Keratinocyte (primary cell): ENCODE measurements around the gene ROR2. TPM values are rescaled to one million over a fixed set of nuclear protein-coding genes. Genes with fewer than 3 reads are reported as not detected.
"Not testable (repeated sequence)": the region's sequence is repeated elsewhere in the genome, so short reads cannot be mapped to it uniquely, and the experiment has no call there.

ENCODE experiments used
- DNase-seq: peaks from one replicate; pipeline ENCODE4 v3.0.0-alpha.2; 2011; ENCODE audit warnings: low read depth, missing footprints, low spot score
- FAIRE-seq: peaks from 2 replicates; lab custom pipeline; 2011; peaks lifted over from hg19 to GRCh38; lab: Jason Lieb, UNC
- H2AFZ ChIP-seq: 2 replicates; pipeline ENCODE4 v1.6.0; 2012; ENCODE audit warnings: low read length, control low read depth, inconsistent platforms; ENCODE audit not compliant: control insufficient read depth
- H3K27ac ChIP-seq: 2 replicates; pipeline ENCODE4 v1.5.1; 2011; ENCODE audit warnings: low read length; ENCODE audit not compliant: control insufficient read depth, insufficient read depth
- H3K27me3 ChIP-seq: 3 replicates; pipeline ENCODE4 v1.6.0; 2011; ENCODE audit warnings: low read length; ENCODE audit not compliant: control insufficient read depth, insufficient read depth; ENCODE audit errors: extremely low read depth
- H3K36me3 ChIP-seq, 2 experiments: 2 replicates in 1 of 2; 3 replicates in 1 of 2; pipeline ENCODE4 v1.5.1; 2011; ENCODE audit warnings: low read length in 2 of 2, mild to moderate bottlenecking in 1 of 2; ENCODE audit not compliant: control insufficient read depth in 2 of 2, insufficient read depth in 2 of 2; ENCODE audit errors: extremely low read depth in 1 of 2
- H3K4me1 ChIP-seq: 3 replicates; pipeline ENCODE4 v1.5.1; 2011; ENCODE audit warnings: low read length; ENCODE audit not compliant: control insufficient read depth, insufficient read depth; ENCODE audit errors: extremely low read depth
- H3K4me2 ChIP-seq: 3 replicates; pipeline ENCODE4 v1.6.0; 2011; ENCODE audit warnings: low read depth, low read length; ENCODE audit not compliant: control insufficient read depth, insufficient read depth; ENCODE audit errors: extremely low read depth
- H3K4me3 ChIP-seq, 3 experiments: fragments of 200-600 bp in 1 of 3; sonication (generic) in 1 of 3; 2 replicates in 2 of 3; 3 replicates in 1 of 3; pipeline ENCODE4 v1.5.1; 2011 to 2016; ENCODE audit warnings: low read length in 3 of 3, mild to moderate bottlenecking in 3 of 3, control low read depth in 2 of 3, inconsistent platforms in 1 of 3, low read depth in 1 of 3, mixed read lengths in 1 of 3, mixed run types in 1 of 3, moderate library complexity in 1 of 3; ENCODE audit not compliant: control insufficient read depth in 2 of 3, insufficient read depth in 2 of 3; ENCODE audit errors: extremely low read depth in 1 of 3
- H3K79me2 ChIP-seq: 2 replicates; pipeline ENCODE4 v1.6.0; 2012; ENCODE audit warnings: low read length; ENCODE audit not compliant: control insufficient read depth, insufficient read depth
- H3K9ac ChIP-seq: 3 replicates; pipeline ENCODE4 v1.6.0; 2011; ENCODE audit warnings: low read length; ENCODE audit not compliant: control insufficient read depth, insufficient read depth; ENCODE audit errors: extremely low read depth
- H3K9me1 ChIP-seq: 3 replicates; pipeline ENCODE4 v1.6.0; 2011; ENCODE audit warnings: low read length; ENCODE audit not compliant: control insufficient read depth, insufficient read depth; ENCODE audit errors: extremely low read depth
- H3K9me3 ChIP-seq: 2 replicates; pipeline ENCODE4 v1.5.1; 2012; ENCODE audit warnings: low read depth, low read length; ENCODE audit not compliant: control insufficient read depth
- H4K20me1 ChIP-seq: 3 replicates; pipeline ENCODE4 v1.6.0; 2011; ENCODE audit warnings: low read length; ENCODE audit not compliant: control insufficient read depth, insufficient read depth; ENCODE audit errors: extremely low read depth
- EZH2 ChIP-seq: IDR thresholded peaks from one replicate; pipeline ENCODE4 v1.6.1; 2012; ENCODE audit warnings: inconsistent platforms, mild to moderate bottlenecking, low read length, moderate library complexity
- dilution Hi-C: fragments of 300-500 bp; cut with MboI; formaldehyde crosslinking; loops from one replicate; pipeline ENCODE4 v1.7.0; 2020; ENCODE audit warnings: low sequenced_read_pairs; ENCODE audit not compliant: extremely low pct_ligation_motif_present
- polyA plus RNA-seq, 5 experiments: library from polyadenylated mRNA; depleted of rRNA in 3 of 5; stranded (reverse) in 3 of 5; stranded (forward) in 1 of 5; unstranded in 1 of 5; fragments of >200 nt; gene quantifications; 1 replicate in 1 of 5; 2 replicates in 3 of 5; 3 replicates in 1 of 5; pipeline versions ENCODE4 v1.2.1 to v1.2.3, GENCODE V29; 2011 to 2012; ENCODE audit warnings: missing spikeins in 2 of 5, low read depth in 1 of 5, low replicate concordance in 1 of 5
- TF ChIP-seq, protein P1 (sequence below), 3 experiments: IDR thresholded peaks in 1 of 3; conservative IDR thresholded peaks in 1 of 3; optimal IDR thresholded peaks in 1 of 3; 2 replicates in 2 of 3; 3 replicates in 1 of 3; pipeline versions ENCODE3 to v1.5.1; 2011; ENCODE audit warnings: low read length in 3 of 3, mild to moderate bottlenecking in 3 of 3, moderate library complexity in 2 of 3, control low read depth in 1 of 3, inconsistent platforms in 1 of 3; ENCODE audit not compliant: insufficient read depth in 2 of 3; ENCODE audit errors: extremely low read depth in 1 of 3

ROR2 gene
- polyA plus RNA-seq, 1 donor (not counting 4 experiments of a cell fraction or from before 2014, with no cell fraction given), result 0.22 TPM

DNA sequence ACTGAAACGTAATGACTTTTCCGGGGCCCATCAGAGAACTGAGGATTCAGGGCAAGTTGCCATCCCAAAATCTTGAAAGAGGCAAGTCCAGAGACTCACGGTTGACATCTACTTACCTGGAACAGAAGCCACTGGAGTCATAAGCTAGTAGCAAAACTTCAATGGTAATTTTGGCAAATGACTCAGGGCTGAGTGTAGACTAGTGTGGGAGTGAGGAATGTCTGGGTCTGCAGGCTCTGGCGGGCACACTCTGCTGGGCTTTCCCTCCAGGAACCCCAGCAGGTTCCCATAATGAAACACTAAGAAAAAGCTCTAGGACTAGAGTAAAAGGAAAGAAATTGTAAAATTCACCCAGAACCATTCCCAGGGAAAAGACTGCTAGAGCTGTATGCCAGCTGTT, 403.5 kb downstream of the ROR2 start:
- no peak overlapping the region for H3K27ac ChIP-seq
- DNase-seq (no peak), FAIRE-seq (peak; percentile 92)
- H3K27me3 ChIP-seq, result no peaks in the 10 kb centered on the region
- no peak overlapping the region for H3K9ac ChIP-seq
- H3K4me3 ChIP-seq, result no peak overlapping the region
- H4K20me1 ChIP-seq, result no peaks in the 10 kb centered on the region
- no peaks in the 10 kb centered on the region for H3K9me3 ChIP-seq
- peaks cover 10% of the 10 kb centered on the region for H3K4me1 ChIP-seq
- H2AFZ ChIP-seq, result no peak overlapping the region
- dilution Hi-C loops, result no loop called here
- no peaks in the 10 kb centered on the region for H3K9me1 ChIP-seq
- no peaks in the 10 kb centered on the region for H3K36me3 ChIP-seq
- H3K79me2 ChIP-seq, result no peaks in the 10 kb centered on the region
- H3K4me2 ChIP-seq, result peak overlapping the region; percentile 54
- no peak for TF ChIP-seq EZH2
- TF ChIP-seq, protein P1, sequence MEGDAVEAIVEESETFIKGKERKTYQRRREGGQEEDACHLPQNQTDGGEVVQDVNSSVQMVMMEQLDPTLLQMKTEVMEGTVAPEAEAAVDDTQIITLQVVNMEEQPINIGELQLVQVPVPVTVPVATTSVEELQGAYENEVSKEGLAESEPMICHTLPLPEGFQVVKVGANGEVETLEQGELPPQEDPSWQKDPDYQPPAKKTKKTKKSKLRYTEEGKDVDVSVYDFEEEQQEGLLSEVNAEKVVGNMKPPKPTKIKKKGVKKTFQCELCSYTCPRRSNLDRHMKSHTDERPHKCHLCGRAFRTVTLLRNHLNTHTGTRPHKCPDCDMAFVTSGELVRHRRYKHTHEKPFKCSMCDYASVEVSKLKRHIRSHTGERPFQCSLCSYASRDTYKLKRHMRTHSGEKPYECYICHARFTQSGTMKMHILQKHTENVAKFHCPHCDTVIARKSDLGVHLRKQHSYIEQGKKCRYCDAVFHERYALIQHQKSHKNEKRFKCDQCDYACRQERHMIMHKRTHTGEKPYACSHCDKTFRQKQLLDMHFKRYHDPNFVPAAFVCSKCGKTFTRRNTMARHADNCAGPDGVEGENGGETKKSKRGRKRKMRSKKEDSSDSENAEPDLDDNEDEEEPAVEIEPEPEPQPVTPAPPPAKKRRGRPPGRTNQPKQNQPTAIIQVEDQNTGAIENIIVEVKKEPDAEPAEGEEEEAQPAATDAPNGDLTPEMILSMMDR (optimal IDR thresholded peaks at IDR 0.05 in 1 of 3, IDR thresholded peaks at IDR 0.05 in 1 of 3, conservative IDR thresholded peaks at IDR 0.05 in 1 of 3; ENCODE audit: extremely low read depth in 1 of 3, insufficient read depth in 2 of 3, low read length in 3 of 3), result no peak

DNA sequence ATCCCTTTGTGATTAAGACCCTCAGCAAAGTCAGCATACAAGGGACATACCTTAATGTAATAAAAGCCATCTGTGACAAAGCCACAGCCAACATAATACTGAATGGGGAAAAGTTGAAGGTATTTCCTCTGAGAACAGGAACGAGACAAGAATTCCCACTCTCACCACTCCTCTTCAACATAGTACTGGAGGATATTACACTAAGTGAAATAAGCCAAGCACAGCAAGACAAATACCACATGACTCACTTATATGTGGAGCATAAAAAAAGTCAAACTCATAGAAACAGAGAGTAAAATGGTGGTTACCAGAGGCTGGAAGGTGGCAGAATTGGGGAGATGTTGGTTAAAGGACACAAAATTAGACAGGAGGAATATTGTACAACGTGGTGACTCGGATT, 408.3 kb downstream of the ROR2 start:
- DNase-seq (no peak), FAIRE-seq (no peak)
- no peaks in the 10 kb centered on the region for H3K36me3 ChIP-seq
- no peak overlapping the region for H3K4me2 ChIP-seq
- H3K4me3 ChIP-seq, result no peak overlapping the region
- no peaks in the 10 kb centered on the region for H3K9me1 ChIP-seq
- dilution Hi-C loops, result no loop called here
- no peaks in the 10 kb centered on the region for H4K20me1 ChIP-seq
- H3K4me1 ChIP-seq, result peaks cover 7% of the 10 kb centered on the region
- no peaks in the 10 kb centered on the region for H3K27me3 ChIP-seq
- no peaks in the 10 kb centered on the region for H3K79me2 ChIP-seq
- H3K9ac ChIP-seq, result no peak overlapping the region
- TF ChIP-seq, protein P1 (optimal IDR thresholded peaks at IDR 0.05 in 1 of 3, IDR thresholded peaks at IDR 0.05 in 1 of 3, conservative IDR thresholded peaks at IDR 0.05 in 1 of 3; ENCODE audit: extremely low read depth in 1 of 3, insufficient read depth in 2 of 3, low read length in 3 of 3), result no peak
- no peak for TF ChIP-seq EZH2
- H3K27ac ChIP-seq, result no peak overlapping the region
- no peaks in the 10 kb centered on the region for H3K9me3 ChIP-seq
- H2AFZ ChIP-seq, result no peak overlapping the region

DNA sequence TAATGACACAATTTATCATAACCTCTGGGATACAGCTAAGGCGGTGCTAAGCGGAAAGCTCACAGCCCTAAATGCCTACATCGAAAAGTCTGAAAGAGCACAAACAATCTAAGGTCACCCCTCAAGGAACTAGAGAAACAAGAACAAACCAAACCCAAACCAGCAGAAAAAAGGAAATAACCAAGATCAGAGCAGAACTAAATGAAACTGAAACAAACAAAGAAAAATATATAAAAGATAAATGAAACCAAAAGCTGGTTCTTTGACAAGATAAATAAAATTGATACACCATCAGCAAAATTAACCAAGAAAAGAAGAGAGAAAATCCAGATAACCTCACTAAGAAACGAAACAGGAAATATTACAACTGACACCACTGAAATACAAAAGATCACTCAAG, 409.5 kb downstream of the ROR2 start:
- dilution Hi-C loops, DNase-seq, H3K9ac ChIP-seq, H3K79me2 ChIP-seq, H3K9me1 ChIP-seq, H4K20me1 ChIP-seq, H3K27me3 ChIP-seq, H3K27ac ChIP-seq, H3K36me3 ChIP-seq, H3K4me3 ChIP-seq, H3K4me2 ChIP-seq, H2AFZ ChIP-seq, H3K9me3 ChIP-seq, FAIRE-seq: not testable (repeated sequence)
- peaks cover 10% of the 10 kb centered on the region for H3K4me1 ChIP-seq
